ENCODE measurements around the gene RIC3.

RIC3 gene

GRCh38 chr11:8168485-8169257, at the start of gene RIC3:
RIC3 (minus strand) TSS chr11:8169025; CDS start chr11:8168989, 36 bp downstream.
- no peak for DNase-seq

DNA sequence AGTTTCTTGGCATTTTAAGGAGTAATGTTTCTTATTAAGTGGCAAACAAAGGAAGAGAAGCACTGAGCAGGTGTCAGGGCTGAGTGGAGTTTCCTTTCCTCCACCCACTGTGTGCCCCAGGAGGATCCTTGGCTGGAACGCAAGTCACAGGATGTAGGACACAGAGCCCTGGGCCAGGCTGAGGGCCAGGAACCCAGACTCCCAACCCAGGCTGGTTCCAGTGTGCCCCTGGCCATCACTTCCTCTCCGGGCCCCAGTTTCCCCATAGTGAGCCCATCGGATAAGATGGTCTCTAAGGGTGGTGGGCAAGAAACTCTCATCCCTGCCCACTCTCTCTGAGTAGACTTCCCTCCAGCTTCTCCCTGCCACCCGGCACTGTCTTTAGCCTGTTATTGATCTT, 49.6 kb upstream of the RIC3 start:
- no peak for DNase-seq

DNA sequence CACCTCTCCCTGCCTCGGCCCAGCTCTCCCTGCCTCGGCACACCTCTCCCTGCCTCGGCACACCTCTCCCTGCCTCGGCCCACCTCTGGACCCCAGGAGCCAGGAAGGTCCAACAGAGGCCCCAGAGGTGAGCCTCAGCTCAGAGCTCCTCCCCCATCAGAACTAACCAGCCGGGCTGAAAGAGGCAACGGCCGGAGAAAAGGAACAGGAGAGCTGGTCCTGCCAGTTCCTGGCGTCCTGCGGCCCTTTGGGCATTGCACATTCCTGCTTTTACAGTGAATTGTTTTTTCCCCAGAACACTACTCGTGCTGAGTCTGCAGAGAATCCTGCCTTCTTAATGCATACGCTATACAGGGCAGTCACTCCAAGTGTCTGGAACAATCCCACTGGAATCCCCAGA, 49.1 kb upstream of the RIC3 start:
- no peak for DNase-seq

DNA sequence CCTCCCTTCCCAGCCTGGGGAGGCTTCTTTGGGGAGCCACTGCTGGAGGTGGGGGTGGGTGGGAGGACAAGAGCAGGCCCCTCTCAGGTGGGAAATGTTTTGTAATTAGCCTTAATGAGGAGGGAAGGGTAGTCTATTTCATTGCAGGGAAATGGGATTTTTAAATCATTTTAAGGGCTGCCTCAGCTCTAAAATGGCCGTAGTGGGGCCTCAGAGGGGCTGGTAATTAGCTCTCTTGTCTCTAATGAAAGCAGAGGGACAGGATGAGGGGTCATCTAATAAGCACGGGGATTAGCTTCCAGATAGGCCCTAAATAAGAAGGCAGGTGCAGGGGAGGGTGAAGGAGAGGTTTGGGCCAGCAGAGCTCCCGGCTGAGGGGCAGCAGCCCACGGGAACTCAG, 48.3 kb upstream of the RIC3 start:
- DNase-seq, result no peak

- DNase-seq, result no peak
Observed at GRCh38 chr11:8213376-8213775, 44.6 kb upstream of the RIC3 start.

GRCh38 chr11:8209208-8209807, 40.5 kb upstream of the RIC3 start:
- no peak for DNase-seq

- DNase-seq, result no peak
Observed at GRCh38 chr11:8207080-8208000, 38.5 kb upstream of the RIC3 start.

DNA sequence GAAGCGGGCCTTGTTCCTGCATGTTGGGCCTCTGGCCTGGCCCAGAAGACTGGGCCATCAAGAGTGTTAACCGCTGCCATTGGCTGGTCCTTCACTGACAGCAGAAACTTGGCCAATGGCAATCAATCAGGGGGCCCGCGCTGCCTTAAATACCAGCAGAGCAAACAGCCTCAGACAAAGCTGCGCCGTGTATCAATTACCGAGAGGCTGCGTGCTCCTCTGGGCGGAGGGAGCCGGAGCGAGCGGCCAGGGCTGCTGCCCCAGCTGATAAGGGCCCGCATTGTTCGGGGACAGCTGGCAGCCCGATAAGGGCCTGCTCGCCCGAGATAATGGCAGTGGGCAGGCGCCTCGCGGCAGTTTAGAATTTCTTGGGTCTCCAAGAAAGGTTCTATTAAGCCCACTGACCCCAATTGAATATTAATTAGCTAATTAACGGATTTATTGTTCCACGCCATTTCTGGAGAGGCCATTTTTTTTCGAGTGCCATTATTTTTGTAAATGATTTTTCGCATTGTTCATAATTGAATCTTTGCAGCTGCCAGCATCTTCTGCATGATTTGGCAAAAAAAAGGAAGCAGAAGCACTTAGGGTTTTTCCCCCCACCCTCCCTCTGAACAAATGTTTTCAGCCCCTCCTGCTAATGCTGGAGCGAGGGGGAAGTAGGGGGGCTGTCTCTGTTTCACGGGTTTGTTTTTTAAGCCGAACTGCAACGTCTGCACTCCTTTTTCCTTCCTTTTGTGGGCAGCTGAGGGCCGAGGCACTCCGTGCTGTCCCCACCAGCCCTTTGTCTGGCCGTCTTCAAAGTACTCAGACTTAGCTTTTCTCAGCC, 37.6 kb upstream of the RIC3 start:
- DNase-seq, result peak; percentile 46

GRCh38 chr11:8205566-8205965, 36.7 kb upstream of the RIC3 start:
- no peak for DNase-seq

- no peak for DNase-seq
Observed at GRCh38 chr11:8204596-8204995, 35.8 kb upstream of the RIC3 start.

DNA sequence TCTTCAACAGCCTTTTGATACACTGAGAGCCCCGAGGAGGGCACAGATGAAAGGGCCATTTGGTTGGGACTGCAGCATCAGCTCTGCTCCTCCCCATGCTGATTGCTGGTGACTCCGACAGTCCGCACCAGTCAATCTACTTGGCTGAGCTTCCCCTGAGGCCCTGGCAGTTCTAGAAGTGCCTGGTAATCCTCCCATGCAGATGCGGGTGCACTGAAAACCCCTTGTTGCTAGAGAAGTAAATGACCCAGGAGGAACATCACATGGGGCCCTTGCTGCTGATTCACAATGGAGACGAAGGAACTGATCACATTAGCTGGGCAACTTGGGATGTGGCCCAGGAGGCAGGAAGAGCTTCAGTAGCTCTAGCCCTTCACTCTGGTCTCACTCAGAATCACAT, 35.2 kb upstream of the RIC3 start:
- no peak for DNase-seq

DNA sequence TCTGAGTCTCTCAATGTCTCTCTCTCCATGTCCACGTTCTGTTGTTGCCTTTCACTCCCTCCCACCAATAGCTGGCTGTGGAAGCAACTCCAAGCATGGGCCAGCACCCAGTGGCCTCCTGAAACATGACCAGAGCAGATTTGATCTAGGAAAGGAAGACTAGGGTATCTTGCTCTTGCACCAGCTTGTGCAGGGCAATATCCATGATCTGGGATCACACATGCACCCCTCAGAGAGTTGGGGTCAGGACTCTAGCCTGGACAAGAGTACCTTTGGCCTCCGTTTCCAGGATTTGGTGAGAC, 34.5 kb upstream of the RIC3 start:
- DNase-seq, result no peak

- no peak for DNase-seq
Observed at GRCh38 chr11:8202516-8203413, 33.9 kb upstream of the RIC3 start.

DNA sequence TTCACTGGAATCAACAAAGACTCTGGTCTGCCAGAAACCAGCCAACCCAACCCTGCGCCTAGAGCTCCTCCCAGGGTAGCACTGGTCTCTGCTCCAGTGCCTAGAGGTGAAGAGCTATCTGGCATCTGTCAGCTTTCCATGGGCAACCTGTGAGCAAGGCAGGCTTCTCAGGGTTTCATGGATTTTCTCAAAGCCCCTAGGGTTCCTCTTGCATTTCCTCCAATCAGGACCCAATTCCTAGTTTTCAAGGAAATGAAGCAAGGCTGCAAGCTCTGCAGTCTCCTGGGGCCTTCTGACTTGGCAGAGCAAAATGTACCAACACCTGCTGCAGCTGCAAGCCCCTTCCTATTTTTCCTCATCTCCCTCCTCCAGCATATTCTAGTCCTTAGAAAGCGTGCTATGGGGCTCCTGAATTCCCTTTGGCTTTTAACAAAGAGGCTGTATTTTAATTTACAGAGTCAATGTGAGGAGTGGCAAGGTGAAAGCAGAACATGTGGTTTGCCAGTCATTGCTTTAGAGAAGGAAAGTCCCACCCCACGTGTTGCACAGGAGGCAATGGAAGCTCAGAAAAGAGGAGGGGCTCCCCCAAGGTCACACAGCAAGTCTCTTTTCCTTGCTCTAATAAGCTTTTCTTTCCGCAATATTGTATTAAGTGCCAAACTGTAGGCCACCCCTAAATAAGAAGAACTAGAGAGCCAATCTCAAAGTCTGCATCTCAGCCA, 33.0 kb upstream of the RIC3 start:
- peak; percentile 1 for DNase-seq

DNA sequence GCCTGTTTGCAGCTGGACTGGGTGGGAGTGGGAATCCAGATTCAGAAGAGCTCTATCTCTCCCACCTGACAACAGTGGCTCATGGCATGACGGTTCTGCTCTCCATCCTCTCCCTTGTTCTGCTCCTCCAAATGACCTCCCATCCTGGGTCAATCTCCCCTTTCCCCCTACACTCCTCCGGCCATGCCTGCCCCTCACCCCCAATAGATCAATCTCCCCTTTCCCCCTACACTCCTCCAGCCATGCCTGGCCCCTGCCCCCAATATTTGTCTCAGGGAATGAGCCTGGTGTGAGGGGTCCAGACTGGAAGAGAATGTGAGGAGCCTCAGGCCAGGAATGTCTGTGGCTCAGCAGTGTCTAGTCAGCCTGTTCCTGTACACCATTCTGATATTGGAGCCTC, 30.9 kb upstream of the RIC3 start:
- no peak for DNase-seq

DNA sequence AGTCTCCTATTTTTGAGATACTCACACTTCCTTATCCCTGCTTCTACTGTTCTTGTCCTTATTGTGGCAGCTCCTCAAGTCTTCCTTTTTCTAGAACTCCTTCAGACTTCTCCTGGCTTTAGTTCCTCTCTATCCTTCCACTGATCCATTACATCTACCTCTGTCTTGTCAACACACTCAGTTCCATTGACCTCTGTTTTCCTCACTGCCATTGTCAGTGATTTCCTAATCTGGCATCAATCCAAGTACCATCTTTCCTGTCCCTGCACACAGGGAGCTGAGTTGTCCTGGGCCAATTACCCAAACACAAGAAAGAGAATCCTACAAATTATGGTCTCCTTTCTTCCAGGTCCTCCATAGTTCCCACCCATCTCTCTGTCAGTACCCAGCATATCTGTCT, 27.9 kb upstream of the RIC3 start:
- DNase-seq, result no peak

DNA sequence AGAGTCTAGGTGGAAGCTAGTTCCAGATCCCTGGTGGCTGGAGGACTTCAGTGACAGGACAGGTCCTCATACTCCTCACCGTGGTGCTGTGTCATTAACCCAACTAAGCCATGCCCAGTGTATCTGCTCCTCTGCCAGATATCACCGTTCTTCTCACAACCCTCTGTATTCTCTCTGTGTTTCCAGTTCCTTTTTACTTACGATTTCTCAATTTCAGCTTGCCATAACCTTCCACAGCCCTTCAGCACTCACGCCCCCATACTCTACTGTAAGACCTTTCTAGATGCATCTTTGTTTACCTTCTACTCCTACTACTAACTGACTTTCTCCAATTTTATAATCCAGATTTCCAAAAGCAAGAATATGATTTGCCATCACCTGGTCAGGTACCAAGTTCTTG, 26.1 kb upstream of the RIC3 start:
- DNase-seq, result no peak

DNA sequence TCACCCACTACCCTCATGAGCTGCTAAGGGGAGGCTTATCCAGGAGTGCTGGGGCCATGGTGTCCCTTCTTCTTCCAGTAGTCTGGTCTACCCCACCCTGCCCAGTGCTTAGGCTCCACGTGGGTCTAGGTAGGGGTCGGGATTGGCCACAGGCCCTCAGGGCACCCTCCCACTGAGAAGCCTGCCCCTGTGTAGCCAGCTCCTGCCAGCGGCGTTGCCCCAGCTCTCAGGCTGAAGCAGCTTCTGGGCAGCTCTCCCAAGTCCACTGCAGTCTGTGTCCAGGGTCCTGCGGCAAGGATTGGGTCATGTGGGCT, 24.0 kb upstream of the RIC3 start:
- DNase-seq, result no peak

GRCh38 chr11:8192016-8192895, 23.4 kb upstream of the RIC3 start:
- no peak for DNase-seq

- no peak for DNase-seq
Observed at GRCh38 chr11:8190431-8190830, 21.6 kb upstream of the RIC3 start.
